Retinal pigment epithelial cell (primary cell): Measurements from ENCODE around the gene UBE2L3.

Source experiments
- DNase-seq: peaks from one replicate; pipeline ENCODE4 v3.0.0-alpha.2; 2010; ENCODE audit warnings: low read depth
- H3K4me3 ChIP-seq: 2 replicates; pipeline ENCODE4 v1.5.1; 2011; ENCODE audit warnings: mild to moderate bottlenecking, low read length, control low read depth, moderate library complexity
- TF ChIP-seq, protein P1 (sequence below): conservative IDR thresholded peaks from 2 replicates; pipeline ENCODE4 v1.5.1; 2011; ENCODE audit warnings: low read depth, low read length, control low read depth, inconsistent platforms

UBE2L3 gene

DNA sequence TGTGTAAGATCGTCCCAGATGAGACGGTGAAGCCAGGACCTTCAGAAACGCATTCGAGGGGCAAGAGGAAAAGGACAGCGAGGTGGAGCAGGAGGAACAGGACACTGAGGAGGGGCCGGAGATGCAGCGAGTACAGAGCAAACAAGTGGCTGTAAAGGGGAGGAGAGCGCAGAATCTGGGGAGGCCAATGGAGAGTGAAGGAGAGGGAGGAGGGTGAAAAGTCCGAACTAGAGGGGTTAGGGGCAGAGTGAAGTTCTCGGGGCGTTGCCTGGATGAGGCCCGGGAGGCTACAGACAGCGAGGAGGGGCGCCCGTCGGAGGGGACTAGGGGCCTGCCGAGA is 89.5 kb downstream of the UBE2L3 start:
- TF ChIP-seq, protein P1, sequence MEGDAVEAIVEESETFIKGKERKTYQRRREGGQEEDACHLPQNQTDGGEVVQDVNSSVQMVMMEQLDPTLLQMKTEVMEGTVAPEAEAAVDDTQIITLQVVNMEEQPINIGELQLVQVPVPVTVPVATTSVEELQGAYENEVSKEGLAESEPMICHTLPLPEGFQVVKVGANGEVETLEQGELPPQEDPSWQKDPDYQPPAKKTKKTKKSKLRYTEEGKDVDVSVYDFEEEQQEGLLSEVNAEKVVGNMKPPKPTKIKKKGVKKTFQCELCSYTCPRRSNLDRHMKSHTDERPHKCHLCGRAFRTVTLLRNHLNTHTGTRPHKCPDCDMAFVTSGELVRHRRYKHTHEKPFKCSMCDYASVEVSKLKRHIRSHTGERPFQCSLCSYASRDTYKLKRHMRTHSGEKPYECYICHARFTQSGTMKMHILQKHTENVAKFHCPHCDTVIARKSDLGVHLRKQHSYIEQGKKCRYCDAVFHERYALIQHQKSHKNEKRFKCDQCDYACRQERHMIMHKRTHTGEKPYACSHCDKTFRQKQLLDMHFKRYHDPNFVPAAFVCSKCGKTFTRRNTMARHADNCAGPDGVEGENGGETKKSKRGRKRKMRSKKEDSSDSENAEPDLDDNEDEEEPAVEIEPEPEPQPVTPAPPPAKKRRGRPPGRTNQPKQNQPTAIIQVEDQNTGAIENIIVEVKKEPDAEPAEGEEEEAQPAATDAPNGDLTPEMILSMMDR, result no peak
- no peak for DNase-seq
- peak overlapping the region; percentile 58 for H3K4me3 ChIP-seq

DNA sequence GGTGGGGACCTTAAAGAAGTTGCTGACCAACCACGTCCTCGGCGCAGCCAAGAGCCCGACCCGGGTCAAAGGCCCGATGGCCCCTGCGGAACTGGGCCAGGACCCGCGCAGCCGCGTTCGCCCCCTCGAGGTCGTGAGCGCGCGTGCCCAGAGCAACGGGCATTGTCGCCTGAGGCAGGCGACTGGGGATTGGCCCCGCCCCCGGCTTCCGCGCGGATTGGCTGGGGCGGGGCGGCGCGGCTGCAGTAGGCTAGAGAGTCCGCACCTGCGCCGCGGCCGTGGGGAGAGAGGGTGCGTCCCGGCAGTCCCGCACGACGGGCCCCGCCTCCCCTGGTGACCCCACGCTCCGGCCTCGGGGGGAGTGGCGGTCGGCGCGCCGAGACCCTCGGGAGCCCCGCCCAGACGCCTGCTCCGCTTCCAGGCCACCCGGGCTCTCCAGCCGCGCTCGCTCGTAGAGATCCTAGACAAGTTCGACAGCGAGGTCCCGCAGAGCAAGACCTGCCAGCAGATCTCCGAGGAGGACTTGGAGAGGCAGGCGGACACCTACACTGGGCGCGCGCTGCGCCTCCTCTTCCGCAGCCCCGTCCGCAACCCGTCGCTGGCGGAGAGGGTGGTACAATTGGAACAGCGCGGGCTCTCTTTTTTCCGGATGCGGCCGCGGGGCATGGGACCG is 90.0 kb downstream of the UBE2L3 start:
- TF ChIP-seq, protein P1, result no peak
- DNase-seq, result no peak
- peak overlapping the region; percentile 58 for H3K4me3 ChIP-seq

DNA sequence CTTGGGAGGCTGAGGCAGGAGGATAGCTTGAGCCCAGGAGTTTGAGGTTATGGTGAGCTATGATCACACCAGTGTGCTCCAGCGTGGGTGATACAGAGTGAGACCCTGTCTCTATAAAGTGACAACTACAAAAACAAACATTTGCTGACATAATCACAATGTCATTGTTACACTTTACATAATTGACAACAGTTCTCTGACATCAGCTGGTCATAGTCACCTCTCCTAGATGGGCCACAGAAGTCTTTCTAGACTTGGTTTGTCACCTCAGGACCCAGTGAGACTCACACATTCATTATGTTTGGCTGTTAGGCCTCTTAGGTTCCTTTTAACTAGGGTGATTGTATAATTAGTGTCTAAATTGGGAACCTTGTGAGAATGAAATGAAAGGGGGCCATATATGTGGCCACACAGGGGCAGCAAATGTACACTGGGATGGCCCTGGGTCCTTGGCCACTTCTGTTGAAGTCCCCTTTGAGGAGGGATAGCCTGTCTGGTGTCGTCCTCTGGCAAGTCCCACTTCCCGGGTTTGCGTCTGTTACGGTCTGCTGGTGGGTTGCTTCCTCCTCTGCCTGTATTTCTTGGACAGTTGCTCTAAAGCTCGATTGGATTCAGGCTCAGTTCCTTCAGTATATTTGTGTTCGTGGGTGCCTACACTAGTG is 92.5 kb downstream of the UBE2L3 start:
- no peak overlapping the region for H3K4me3 ChIP-seq
- no peak for DNase-seq
- TF ChIP-seq, protein P1, result no peak

DNA sequence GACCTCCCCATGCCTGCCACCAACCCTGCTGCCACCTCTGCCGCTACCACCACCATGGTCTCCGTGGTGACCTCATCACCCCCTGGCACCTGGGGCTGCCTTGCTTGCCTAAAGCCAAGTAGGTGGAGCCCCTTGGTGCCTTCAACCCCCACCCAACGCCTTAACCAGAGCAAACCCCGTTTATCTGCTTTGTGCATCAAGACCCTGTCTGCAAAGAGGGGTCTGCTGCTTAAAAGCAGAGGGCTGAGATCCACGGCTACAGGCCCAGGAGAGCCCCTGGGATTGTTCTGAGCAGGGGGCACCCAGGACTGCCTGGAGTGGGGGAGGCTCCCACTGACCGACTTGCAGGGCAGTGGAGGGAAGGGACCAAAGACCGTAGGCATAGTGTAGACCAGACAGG is 93.4 kb downstream of the UBE2L3 start:
- TF ChIP-seq, protein P1, result no peak
- no peak overlapping the region for H3K4me3 ChIP-seq
- DNase-seq, result no peak

DNA sequence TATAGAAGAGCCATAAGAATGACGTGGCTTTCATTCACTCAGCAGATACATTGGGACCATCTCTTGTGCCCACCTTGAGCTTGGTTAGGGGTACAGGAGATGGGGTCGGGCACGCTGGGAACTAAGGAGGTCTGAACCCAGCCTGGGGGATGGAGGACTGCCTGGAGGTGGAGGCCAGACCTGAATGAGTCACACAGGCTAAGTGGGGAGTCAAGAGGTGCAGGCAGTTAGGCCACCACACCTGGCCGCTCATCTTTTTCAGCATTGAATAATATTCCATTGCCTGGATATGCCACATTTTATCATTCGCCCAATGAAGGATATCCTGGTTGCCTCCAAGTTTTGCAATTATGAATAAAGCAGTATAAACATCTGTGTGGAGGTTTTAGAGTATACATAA is 94.5 kb downstream of the UBE2L3 start:
- TF ChIP-seq, protein P1, result no peak
- no peak for DNase-seq
- H3K4me3 ChIP-seq, result no peak overlapping the region

DNA sequence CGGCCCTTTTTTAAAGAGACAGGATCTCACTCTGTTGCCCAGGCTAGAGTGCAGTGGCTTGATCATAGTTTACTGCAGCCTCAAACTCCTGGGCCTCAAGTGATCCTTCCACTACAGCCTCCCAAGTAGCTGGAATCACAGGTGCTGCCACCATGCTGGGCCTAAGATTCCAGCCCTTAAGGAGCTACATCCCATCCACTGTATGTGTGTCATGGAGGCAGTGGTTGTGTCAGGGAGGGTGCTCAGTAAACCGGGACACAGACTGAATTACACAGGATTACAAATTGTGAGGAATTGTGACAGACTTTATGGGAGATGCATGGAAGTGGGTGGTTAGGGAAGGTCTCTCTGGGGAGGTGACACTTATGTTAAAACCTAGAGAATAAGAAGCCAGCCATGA is 96.2 kb downstream of the UBE2L3 start:
- no peak for DNase-seq
- H3K4me3 ChIP-seq, result no peak overlapping the region
- TF ChIP-seq, protein P1, result no peak
